Measurements from ENCODE around the gene FAM9A.
A peak's percentile ranks its signal among the peaks of the same experiment; 100 is the strongest.
"Not testable (repeated sequence)": the region's sequence is repeated elsewhere in the genome, so short reads cannot be mapped to it uniquely, and the experiment has no call there.

Gene FAM9A

DNA sequence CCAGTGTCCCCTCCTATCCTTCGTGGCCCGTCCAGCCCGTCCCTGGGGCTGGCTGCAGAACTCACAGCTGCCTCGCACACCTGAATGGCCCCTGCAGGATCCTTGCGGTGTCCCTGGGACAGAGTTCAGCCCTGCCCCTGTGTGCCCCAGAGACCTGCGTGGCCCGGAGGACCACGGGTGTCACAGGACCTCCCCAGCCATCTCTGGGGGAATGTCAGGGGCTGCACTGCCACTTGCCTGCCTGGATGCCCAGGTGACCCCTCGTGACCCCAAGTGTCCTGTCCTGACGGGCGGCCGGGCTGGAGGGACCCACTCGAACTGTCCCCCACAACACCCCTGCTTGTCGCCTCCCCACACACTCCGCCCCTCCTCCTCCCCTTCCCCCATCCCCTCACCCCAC is 832 bp downstream of the FAM9A start:
- DNase-seq, result not testable (repeated sequence)

DNA sequence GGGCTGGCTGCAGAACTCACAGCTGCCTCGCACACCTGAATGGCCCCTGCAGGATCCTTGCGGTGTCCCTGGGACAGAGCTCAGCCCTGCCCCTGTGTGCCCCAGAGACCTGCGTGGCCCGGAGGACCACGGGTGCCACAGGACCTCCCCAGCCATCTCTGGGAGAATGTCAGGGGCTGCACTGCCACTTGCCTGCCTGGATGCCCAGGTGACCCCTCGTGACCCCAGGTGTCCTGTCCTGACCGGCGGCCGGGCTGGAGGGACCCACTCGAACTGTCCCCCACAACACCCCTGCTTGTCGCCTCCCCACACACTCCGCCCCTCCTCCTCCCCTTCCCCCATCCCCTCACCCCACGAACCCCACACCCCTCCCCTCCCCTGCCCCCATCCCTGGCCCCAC is 1.9 kb downstream of the FAM9A start:
- not testable (repeated sequence) for DNase-seq

DNA sequence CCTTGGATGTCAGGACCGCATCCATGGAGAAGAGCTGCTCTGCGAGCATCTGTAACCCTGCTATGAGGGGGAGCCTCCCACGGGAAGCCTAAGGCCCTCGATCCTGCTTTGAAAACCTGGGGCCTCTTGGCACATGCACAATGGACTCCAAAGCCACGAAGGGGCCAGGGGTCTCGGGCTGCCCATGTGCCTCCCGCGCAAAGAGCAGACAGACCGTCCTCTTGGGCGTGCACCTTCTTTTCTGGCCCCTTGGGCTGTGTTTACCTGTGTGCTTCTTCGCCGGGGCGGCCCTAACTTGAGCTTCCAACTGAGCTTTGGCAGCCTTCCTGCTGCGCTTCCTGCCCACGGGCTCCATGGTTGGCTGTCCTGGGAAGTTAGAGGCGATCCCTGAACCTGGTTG is 2.5 kb downstream of the FAM9A start:
- DNase-seq, result not testable (repeated sequence)

DNA sequence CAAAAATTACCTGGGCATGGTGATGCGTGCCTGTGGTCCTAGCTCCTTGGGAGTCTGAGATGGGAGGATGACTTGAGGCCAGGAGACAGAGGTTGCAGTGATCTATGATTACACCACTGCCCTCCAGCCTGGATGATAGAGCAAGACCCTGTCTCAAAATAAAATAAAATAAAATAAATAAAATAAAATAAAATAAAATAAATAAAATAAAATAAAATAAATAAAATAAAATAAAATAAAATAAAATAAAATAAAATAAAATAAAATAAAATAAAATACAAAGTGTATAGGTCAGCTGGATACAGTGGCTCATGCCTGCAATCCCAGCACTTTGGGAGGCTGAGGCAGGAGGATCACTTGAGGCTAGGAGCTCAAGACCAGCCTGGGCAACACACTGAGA is 14.1 kb downstream of the FAM9A start:
- DNase-seq, result not testable (repeated sequence)

DNA sequence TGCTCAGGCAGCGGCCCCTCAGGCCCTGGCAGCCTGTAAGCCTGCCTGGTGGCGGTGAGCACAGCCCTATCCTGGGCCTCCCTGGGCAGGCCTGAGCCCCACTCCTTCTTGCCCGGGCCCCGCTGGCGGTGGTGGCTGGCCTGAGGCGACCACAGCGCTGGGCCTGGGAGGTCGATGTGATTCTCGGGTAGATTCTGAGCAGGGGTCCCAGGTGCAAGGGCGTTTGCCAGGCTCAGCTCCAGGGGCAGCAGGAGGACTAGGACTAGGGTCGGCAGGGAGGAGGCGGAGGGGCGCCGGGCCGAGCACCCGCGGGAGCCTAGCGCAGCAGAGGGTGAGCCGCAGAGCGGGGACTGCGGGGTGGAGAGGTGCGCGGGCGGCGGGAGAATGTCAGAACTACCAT is 17.0 kb downstream of the FAM9A start:
- no peak for DNase-seq

DNA sequence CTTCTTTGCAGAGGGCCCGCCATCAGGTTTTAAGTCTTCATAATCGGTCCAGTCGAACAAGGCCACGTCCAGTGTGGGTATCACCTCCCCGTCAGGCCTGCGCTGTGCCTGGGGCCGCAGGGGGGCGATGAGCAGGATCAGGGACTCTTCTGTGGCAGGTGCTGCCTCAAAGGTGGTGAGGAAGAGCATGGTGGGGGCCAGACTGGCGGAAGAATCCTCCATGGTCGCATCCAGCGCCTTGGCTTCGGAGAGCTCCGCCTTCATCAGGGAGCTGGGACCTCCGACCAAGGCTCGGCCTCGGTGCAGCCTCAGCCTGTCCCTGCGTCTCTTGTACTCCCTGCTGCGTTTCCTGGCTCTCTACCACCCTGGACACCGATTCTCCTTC is 17.5 kb downstream of the FAM9A start:
- no peak for DNase-seq

DNA sequence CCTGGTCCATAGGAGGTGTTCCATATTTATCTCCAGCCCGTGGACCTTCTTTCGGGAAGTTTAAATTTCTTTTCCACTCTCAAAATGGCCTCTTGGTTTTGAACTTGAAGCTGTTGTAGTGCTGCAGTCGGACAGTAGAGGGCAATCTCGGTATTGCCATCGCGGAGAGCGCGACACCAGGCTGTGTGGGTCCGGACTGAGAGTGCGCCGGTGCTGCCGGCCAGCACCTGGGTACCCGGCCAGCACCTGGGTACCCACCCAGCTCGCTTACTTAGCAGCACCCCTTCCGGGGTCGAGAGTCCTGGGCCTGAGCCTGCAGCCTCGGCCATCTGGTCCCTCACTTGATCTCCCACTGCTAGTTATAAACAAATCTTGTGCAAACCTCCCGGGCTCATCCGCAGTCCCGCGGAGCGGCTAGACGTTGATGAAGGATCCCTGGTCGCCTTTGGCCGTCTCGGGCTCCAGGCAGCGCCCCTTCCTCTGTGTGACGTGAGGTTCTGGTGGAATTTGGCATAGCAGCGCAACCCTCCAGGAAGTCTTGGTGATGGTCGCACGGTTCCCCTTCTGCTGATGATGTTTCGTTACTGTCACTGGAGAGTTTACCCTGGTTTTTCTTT is 18.0 kb downstream of the FAM9A start:
- peak; percentile 7 to 16 for DNase-seq

DNA sequence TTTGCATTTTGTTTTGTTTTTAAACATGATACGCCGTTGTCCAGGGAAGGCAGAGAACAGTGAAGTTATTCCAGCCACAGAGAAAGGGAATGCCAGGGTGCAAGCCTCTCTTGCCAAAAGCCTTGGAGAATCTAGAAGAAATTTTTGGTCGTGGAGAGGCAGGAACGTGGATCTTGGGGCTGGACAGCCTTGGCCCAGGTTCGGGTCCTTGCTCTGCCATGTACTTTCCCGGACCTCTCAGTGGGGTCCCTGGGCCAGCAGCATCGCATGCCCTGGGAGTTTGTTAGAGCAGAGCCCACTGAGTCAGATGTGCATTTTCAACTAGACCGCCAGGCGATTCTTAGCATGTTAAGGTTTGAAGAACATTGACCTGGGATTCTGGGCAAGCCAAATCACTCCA is 18.6 kb downstream of the FAM9A start:
- no peak for DNase-seq

DNA sequence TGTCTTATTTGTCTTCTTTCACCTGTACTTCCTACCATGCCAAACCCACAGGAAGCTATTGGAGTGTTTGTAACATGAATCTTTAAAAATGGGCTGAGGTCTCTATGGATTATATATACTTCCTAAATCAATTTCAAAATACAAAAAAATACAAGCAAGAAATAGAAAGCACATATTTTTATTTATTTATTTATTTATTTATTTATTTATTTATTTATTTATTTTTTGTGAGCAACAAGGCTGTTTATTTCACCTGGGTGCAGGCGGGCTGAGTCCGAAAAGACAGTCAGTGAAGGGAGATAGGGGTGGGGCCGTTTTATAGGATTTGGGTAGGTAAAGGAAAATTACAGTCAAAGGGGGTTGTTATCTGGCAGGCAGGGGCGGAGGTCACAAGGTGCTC is 19.3 kb downstream of the FAM9A start:
- DNase-seq, result not testable (repeated sequence)

DNA sequence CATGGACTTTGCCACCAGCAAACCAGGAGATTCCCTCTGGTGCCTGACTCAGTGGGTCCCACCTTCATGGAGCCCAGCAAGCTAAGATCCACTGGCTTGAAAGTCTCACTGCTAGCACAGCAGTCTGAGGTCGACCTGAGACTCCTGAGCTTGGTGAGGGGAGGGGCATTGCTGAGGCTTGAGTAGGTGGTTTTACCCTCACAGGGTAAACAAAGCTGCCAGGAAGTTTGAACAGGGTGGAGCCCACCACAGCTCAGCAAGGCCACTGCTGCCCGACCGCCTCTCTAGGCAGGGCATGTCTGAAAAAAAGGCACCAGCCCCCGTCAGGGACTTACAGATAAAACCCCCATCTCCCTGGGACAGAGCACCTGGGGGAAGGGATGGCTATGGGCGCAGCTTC is 28.1 kb downstream of the FAM9A start:
- no peak for DNase-seq

DNA sequence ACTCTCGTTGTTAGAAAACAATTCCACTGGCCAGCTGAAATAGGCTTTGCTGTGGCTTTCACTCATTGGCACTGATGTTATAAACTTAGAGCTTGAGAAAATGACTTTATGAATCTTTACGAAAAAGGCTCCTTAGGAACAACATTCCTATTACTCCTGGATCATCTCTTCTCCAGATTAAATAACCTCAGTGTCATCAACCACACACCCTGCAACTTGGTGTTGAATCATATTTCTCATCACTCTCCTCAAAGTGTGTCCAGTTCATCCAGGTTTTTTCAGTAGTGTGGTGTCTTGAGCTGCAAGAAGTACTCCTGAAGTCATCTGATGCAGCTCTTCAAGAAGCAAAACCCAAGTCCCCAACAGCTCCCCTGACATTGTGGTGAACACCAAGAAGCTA is 41.2 kb downstream of the FAM9A start:
- no peak for DNase-seq

DNA sequence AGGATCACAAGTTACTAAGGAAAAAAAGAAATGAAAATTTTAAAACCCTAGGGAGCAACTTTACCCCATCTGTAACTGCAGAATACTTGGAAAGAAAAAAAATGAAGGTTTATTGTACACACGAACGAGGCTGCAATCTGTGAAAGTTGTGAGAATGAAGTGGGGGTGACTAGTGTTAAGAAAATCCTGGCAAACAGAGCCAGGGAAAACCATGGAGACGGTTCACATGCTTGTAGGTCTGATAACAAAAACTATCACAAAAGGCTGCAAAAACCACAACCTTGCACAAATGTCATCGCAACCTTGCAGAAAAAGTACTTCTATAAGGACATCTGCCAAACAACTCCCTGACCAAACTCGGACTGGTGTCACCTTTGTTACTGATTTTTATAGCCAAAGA is 42.5 kb downstream of the FAM9A start:
- not testable (repeated sequence) for DNase-seq

DNA sequence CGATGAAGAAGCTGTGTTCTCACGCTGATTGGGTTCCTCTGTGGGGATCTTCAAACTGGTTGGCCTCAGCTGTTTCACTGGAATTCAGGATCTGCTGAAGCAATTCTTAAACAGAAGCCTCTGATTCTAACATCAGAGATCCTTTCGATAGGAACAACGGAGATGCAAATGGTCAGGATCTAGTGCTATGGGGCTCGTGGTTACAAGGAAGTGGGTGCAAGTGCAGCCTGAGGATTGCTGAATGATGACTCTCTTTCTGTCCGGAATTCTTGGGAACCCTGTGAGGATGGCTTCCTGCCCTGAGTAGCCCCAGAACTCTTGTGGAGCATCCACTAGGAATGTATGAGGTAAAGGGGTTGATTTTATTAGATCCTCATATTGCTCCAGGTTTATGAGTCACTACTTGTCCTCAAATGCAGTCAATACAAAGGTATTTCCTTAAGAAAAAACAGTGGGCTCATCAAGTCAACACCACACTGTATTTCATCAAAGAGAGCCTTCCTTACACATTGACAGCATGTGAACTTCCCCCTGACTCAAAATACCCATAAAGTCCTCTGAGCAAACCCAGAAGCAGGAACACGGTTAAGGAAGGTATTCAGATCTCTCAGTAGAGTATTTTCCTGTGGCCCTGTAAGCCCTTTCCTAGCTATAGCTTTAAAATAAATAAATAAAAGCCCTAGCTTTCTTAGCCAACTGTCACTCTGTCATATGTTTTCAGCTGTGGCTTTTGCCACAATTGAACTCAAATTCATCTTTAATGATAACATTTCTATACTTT is 43.4 kb downstream of the FAM9A start:
- not testable (repeated sequence) for DNase-seq

DNA sequence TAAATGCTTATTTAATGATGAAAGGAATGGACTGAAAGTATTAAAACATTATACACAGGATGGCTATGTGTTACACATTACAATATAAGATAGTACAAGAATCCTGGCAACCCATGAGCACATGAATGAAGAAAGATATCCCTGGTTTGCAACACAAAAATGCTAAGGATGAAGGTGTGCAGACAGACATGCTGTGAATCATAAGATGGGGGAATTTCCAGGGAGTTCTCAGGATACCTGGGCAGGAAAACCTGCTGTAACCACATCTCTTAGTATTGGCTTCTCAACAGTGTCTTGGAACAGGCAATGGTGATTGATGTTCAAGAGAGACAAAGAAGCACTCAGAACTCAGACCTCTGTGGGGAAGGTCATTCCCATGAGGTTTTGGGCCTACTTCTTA is 45.4 kb downstream of the FAM9A start:
- DNase-seq, result no peak

DNA sequence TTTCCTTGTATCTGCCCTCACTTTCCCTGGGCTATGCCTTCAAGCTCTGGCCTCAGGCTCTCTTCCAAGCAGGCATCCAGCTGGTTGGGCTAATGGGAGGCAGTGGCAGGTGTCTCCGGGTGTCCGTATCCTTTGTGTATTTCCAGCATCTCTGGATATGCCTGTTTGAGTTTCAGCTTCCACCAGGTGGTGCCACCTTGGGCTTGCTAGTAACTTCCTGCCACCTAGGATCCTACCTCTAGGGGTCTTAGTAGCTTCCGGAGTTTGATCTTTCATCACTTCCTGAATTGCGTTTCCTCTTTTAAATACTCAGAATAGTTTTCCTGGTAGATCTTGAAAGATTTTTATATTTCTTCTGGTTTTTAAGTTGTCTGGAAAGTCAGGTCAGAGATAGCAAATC is 46.1 kb downstream of the FAM9A start:
- no peak for DNase-seq

DNA sequence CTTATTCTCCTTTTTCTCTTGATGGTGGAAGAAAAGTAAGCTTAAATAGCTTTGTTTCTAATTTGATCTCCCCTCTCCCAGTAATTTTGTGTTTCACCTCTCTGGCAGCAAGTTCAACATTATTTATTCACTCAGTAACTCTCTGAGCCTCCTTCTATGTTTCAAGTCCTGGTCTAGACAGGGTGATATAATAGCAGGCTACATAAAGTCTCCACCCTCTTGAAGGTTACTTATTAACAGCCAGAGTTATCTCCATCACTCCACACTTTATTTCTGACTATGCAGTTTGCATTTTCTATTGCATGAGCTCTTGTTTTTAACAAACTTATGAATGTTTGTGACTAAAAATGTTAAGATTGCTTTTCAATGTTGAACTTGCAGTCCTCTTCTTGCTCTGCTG is 51.5 kb downstream of the FAM9A start:
- DNase-seq, result no peak

DNA sequence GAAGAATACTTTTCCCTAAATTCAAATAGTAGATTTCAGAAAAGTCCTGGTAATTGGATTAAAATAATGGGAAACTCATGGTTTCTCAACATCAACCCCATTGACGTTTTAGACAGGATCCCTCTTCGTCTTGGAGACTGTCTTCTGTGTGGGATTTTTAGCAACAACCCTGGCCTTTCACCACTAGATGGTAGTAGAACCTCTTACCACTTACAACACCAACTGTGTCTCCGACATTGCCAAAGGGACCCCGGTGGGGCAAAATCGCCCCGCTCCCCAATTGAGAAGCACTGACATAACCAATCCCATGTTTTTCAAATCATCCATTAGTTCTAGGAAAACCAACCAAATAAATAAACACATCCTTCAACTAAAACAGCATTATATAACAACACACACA is 52.3 kb downstream of the FAM9A start:
- DNase-seq, result no peak

DNA sequence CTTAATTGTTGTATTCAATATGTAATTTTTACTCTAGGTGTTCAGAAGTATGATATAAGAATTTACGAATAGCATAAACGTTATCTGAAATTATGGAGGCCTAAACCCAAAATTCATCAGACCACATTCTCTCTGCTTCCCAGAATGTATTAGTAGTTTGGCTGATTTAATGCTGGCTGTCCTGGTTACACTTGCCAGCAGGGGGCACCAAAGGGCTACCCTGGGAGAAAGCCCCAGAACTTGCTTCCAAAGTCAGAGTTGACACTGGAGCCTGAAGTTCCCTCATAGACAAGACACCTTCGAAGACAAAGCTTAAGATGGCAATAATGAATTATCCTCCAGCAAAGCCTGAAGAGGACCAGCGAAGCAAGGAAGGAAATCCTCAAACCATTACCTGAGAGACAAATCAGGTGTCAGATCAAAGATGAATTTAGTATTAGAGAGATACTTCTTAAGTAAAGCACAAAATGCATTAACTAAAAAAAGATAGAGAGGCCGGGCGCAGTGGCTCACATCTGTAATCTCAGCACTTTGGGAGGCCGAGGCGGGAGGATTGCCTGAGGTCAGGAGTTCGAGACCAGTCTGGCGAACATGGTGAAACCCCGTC is 58.0 kb downstream of the FAM9A start:
- DNase-seq, result peak; percentile 46 to 50

DNA sequence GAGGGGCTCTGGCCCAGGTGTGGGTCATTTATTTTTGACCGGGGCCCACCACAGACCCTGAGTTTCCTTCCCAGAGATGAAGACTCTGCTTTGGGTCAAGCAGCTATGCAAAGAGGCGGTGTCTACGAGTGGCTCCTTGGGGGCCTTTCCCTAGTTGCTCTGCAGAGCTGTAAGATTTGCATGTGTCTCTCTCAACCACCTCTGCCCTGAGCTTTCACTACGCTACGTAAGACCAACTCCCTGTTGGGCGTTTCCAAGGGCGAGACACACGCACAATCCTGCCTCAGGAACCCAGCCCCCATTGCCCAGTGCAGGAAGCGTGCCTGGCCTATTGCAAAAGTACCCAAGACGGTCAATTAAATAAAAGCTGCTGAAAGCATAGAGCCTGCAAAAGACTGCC is 59.2 kb downstream of the FAM9A start:
- DNase-seq, result no peak

All from activated CD4-positive, alpha-beta T cell treated with anti-CD3 and anti-CD28 coated beads, Interleukin-2, amount 50 U/mL, for 4 hours (primary cell).